ENCODE data around the gene MGAT5.

Gene MGAT5

GRCh38 chr2:134253804-134254203, at the start of gene MGAT5:
TSS of gene MGAT5 (plus strand) at chr2:134254072. CDS start at chr2:134254404, 332 bp downstream.
- DNase-seq: no peak

DNA sequence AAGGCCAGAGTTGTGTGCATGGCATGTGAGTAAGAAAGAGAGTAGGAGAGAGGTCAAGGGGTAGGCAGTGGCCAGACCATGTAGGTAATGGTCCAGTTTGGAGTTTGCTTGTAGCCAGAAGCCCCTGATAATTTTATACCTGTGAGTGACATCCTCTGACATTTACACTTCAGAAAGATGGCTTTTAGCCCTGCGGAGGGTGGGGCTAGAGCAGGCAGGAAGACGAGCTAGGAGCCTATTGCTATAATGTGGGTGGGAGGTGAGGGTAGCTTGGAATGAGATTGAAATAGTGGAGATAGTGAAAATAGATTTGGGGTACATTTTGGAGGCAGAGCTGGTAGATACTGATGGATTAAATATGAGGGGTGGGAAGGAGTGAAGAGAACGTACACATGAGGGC, 48.8 kb upstream of the MGAT5 start:
- no peak for DNase-seq

GRCh38 chr2:134206031-134206430, 47.8 kb upstream of the MGAT5 start:
- no peak for DNase-seq

DNA sequence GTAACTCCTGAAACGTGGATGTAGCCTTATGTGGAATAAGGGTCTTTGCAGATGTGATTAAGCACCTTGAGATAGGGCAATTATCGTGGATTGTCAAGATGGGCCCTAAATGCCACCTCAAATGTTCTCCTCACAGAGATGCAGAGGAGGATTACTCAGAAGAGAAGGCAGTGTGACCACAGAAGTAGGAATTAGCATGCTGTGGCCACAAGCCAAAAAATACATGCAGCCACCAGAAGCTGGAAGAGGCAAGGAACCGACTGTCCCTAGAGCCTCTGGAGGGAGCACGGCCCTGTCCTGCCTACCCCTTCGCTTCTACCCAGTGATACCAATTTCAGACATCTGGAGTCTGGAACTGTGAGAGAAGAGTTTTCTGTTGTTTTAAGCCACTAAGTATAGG, 47.3 kb upstream of the MGAT5 start:
- no peak for DNase-seq

DNA sequence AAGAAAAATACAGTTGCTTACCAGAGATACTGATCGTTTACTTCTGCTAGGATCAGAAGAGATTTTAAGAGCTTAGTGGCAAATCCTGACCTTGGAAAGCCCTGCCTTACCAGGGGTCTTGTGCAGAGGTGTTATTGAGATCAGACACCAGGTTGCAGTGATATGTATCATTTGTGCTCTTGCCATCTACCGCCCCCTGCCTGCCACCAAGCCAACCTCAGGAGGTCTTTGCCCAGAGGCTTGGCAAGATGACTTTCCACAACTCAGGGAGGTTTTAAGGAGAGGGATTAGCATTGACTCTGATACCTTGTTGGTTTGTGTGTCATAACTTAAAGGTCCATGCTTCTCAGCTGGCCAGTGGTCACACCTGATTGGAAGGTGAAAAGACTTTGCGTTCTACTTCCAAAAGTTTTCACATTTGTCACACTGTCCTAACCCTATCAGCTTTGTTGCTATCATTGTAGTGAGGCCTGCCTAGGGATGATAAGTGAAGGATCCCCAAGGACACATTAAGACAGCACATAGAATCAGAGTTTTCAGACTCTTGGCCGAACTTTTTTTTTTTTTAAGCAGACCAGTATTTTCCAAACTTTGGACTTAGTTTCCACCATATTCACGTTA, 46.2 kb upstream of the MGAT5 start:
- DNase-seq: peak; percentile 69 to 76

DNA sequence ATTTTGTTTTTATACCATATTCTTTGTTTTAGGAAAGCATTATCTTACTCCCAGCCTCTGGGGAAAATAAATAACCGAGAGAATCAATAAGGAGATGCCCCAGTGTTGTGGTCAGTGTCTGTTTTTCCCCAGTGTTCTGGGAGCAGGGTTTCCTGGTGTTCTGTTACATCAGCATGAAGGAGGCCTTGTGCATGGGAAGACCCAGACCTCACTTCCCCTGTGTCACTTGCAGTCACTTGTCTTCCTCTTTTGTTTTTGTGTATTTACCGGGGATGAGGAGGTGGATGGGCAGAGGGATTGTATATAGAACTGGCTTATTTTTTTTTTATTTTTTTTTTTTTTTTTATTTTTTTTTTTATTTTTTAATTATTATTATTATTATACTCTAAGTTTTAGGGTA, 45.0 kb upstream of the MGAT5 start:
- no peak for DNase-seq

- DNase-seq: no peak
Measured at GRCh38 chr2:134212746-134213145, 41.1 kb upstream of the MGAT5 start.

GRCh38 chr2:134216152-134216829, 37.6 kb upstream of the MGAT5 start:
- no peak for DNase-seq

DNA sequence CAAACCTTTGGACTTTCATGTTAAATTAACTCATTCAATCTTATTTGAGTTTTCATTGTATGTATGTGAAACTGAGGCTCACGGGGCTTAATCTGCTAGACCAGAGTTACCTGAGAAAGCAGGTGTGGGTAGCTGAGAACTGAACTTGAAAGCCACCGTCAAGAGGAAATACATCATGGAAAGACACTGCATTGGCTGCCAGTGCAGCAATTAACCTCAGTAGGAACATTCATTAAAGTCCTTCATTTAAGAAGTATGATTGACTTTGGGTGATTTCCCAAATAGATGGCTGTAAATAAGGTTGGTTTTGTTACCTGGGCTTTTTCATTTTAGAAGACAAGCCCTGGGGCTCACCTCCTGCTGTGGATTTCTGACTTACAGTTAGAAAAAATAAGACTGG, 36.5 kb upstream of the MGAT5 start:
- no peak for DNase-seq

DNA sequence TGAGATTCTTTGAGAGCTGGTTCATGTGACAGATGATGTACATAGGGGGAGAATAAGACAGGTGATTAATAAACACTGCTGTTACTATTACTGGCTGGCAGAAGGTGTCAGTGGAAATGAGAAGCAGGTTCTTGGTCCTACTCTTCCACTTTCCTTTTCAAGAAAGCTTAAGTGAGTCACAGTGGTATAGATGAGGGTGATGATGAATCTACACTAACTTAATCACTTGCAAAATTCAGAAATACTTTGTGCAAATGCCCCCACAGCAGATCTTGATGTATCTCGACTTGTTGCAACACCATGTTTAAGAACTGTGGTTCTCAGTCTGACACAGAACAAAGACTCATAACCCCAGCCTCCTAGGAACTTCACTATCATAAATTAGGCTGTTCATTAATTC, 35.9 kb upstream of the MGAT5 start:
- no peak for DNase-seq

DNA sequence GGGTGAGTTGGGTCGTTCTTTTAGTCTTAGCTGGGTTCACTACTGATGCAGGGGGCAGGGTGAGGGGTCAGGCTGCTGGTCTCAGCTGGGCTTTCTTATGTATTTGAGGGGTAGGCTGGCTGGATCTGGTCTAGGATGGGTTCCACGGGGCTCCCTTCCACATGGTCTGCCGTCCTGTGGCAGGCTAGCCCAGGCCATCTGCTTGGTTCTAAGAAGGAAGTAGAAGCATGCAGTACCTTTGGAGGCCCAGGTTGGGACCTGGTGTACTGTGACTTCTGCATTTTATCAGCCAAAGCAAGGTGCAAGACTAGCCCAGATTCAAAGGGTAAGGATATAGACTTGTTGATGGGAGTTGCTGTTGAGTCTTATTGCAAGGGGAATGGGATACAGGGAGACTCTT, 35.5 kb upstream of the MGAT5 start:
- DNase-seq: no peak

- peak in 1 of 2 experiments; percentile 55 for DNase-seq
Measured at GRCh38 chr2:134218930-134219658, 34.8 kb upstream of the MGAT5 start.

- DNase-seq: no peak
Measured at GRCh38 chr2:134220344-134220974, 33.4 kb upstream of the MGAT5 start.

DNA sequence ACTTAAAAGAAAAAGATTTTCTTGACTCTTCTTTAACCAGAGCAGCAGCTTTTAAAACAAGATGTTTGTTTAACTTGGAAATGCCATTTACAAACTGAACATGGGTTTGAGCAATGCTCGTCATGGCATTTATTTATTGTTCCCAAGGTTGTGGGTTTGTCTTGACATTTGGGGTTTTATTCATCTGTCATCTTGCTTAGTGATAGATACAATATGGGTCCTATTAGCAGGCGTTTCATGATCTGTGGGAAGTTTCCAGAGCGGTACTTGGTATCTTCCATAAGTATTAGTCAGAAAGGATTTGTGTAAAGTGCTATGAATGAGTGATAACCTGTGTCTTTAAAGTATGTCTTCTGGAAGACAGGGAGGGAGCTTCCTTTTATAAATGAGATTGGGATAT, 29.9 kb upstream of the MGAT5 start:
- no peak for DNase-seq

DNA sequence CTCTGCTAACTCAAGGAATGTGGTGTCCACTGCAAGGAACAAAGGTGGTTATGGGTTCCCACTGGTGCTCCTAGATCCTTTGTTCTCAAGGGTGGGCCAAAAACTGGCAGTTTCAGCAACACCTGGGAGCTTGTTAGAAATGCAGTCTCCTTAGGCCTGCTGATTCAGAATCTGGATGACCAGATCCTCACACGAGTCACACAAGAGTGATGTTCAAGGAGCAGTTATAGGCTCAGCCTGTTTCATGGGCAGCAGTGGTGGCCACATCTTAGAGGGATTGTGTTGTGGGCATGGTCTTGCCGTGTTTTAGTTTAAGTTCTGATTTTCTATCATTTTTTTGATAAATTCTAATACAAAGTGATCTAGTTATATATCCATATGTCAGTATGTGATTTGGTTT, 28.7 kb upstream of the MGAT5 start:
- no peak for DNase-seq

GRCh38 chr2:134225841-134226240, 28.0 kb upstream of the MGAT5 start:
- no peak for DNase-seq

DNA sequence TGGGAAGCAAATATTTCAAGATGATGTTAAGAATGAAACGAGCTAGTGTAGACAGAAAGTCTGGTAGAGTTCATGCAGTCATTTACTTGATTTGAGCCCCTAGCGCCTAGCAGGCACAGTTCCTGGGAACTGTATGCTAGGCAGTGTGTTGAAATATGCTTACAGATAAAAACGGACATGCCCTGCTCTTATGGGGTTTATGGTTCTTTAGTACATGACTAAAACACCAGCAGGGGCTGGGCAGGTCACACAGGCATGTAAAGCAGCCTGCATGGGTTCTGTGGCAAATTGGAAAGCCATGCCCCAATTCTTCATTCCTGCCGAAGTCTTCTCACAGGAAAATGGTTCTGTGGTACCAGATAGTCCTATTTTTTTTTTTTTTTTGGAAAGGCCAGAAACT, 27.3 kb upstream of the MGAT5 start:
- no peak for DNase-seq

DNA sequence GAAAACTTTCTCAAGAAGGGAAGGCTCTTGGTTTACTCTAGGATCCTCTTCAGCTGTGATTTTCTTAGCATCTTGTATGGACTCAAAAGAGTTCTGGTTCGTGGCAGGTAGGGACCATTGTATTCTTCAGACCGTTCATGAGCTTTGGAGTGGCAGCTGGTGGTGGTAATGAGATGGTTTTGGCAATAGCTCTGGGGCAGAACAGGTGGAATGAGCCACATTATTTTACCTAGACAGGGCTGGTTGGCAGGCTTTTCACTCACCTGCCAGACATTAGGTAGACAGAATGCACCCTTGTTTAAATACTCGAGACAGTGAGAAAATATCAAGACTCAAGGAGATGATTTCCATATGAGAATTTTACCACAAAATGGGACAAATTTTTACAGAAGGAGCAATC, 26.2 kb upstream of the MGAT5 start:
- no peak for DNase-seq

DNA sequence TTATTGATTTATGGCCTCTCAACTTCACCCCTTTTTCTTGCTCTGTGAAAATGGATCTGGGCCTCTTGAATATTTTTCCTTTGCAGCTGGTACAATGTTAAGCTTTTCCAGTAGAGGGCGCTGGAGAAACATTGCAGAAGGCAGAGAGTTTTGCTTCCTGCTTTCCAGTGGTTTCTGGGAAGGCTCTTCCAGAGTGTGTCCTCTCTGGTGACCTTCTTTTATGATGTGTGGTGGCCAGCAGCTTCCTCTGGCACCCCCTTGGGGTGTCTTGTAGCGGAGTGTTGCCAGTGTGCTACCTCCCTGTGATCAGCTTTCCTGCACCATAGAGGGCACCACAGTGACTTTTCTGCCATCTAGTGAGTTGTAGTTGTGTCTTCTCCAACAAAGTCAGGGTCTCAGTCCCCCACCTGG, 25.4 kb upstream of the MGAT5 start:
- DNase-seq: no peak

GRCh38 chr2:134229540-134229939, 24.3 kb upstream of the MGAT5 start:
- DNase-seq: no peak

GRCh38 chr2:134230885-134231284, 23.0 kb upstream of the MGAT5 start:
- no peak for DNase-seq

GRCh38 chr2:134231301-134231964, 22.4 kb upstream of the MGAT5 start:
- no peak for DNase-seq

DNA sequence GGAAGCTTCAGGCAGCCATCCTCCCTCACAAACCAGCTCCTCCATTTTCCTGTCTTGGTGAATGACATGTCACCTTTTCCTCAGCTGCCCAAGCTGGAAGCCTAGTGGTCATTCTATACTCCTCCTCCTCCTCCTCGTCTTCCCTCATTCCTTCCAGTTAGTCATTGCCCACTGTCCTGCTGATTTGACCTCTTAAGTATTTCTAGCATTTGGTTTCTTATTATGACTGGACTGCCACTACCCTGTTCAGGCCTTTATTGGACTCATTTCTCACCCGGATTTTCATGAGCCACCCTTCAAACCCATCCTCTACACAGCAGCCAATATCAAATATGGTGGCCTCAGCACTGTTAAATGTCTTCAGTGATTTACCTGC, 21.9 kb upstream of the MGAT5 start:
- no peak for DNase-seq
